ENCODE results near the gene HECA.

DNA sequence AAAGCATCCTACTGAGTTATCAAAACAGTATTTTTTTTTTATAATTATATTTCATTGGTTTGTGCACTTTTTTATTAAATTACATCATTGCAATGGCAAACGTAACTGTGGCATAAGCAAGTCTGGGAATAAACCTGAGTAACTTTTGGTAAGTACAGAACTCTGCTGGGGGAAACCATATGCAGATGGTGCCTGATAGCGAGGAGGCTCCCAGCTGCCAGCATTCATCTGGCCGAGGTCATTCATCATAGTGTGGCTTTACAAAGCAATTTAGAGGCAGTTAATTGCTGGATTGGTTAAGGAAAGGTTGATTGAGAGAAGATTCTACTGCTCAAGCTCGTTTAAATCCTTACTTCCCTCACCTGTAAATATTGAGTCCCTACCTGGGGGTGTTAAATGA lies 52.6 kb downstream of the HECA start:
- TF ChIP-seq CTCF (IDR thresholded peaks at IDR 0.05) (no peak), POLR2A (IDR thresholded peaks at IDR 0.05) (no peak)
